Large intestine (tissue), 3 donors: Measurements from ENCODE around the gene SFRP4. TPM values are rescaled to one million over a fixed set of nuclear protein-coding genes. Genes with fewer than 3 reads are reported as not detected.

Source experiments
- DNase-seq, 2 donors: peaks; one replicate each; pipeline versions ENCODE4 v3.0.0 to v3.0.0-alpha.2; 2013
- H3K27ac ChIP-seq: one replicate; pipeline ENCODE4 v1.5.1; 2013; ENCODE audit warnings: low read length
- H3K27me3 ChIP-seq: 2 replicates; pipeline ENCODE4 v1.6.1; 2013; ENCODE audit warnings: low read length; ENCODE audit not compliant: control insufficient read depth, insufficient read depth
- H3K36me3 ChIP-seq: 2 replicates; pipeline ENCODE4 v1.6.1; 2013; ENCODE audit warnings: low read length; ENCODE audit not compliant: control insufficient read depth, insufficient read depth
- H3K4me1 ChIP-seq: one replicate; pipeline ENCODE4 v1.6.1; 2013; ENCODE audit warnings: low read length; ENCODE audit not compliant: control insufficient read depth, insufficient read depth
- H3K4me3 ChIP-seq: one replicate; pipeline ENCODE4 v1.5.1; 2013; ENCODE audit warnings: low read length
- H3K9me3 ChIP-seq: one replicate; pipeline ENCODE4 v1.6.1; 2013; ENCODE audit warnings: mild to moderate bottlenecking, low read depth, low read length, moderate library complexity; ENCODE audit not compliant: control insufficient read depth
- WGBS: methylation state at CpG from one replicate; pipeline ENCODE4 v1.1.5; 2013; ENCODE audit warnings: low lambda C conversion rate; ENCODE audit not compliant: insufficient coverage; 5-methylcytosine and 5-hydroxymethylcytosine counted together
- polyA plus RNA-seq: library from polyadenylated mRNA; unstranded; fragments of 120-200 nt; gene quantifications from one replicate; pipeline ENCODE4 v1.2.1, GENCODE V29; 2013

Gene SFRP4
- polyA plus RNA-seq, 1 donor, result 0.79 TPM

- Histone ChIP-seq H3K27me3 (peaks cover 4% of the 10 kb centered on the region), H3K4me1 (no peaks in the 10 kb centered on the region), H3K27ac (no peak overlapping the region), H3K9me3 (no peaks in the 10 kb centered on the region), H3K4me3 (no peak overlapping the region), H3K36me3 (no peaks in the 10 kb centered on the region)
- WGBS, result 63% methylated on average over 1 of the region's 2 CpGs
- DNase-seq, result no peak
Observed at GRCh38 chr7:37927773-37928444, 11.3 kb upstream of the SFRP4 start.

- Histone ChIP-seq H3K36me3 (no peaks in the 10 kb centered on the region), H3K4me1 (peaks cover 3% of the 10 kb centered on the region), H3K27me3 (peaks cover 17% of the 10 kb centered on the region), H3K4me3 (no peak overlapping the region), H3K9me3 (no peaks in the 10 kb centered on the region), H3K27ac (no peak overlapping the region)
- no CpG with 5 or more reads among the region's 1 CpG for WGBS
- no peak for DNase-seq
Observed at GRCh38 chr7:37925620-37926019, 9.0 kb upstream of the SFRP4 start.

- H3K36me3 ChIP-seq, result no peaks in the 10 kb centered on the region
- H3K4me3 ChIP-seq, result no peak overlapping the region
- H3K27me3 ChIP-seq, result peaks cover 26% of the 10 kb centered on the region
- no peaks in the 10 kb centered on the region for H3K9me3 ChIP-seq
- H3K27ac ChIP-seq, result no peak overlapping the region
- WGBS, result 75% methylated on average over 2 of the region's 3 CpGs
- peaks cover 3% of the 10 kb centered on the region for H3K4me1 ChIP-seq
- no peak for DNase-seq
Observed at GRCh38 chr7:37924491-37925041, 7.9 kb upstream of the SFRP4 start.

- H3K27ac ChIP-seq, result no peak overlapping the region
- no CpG with 5 or more reads among the region's 1 CpG for WGBS
- DNase-seq, result no peak
- H3K36me3 ChIP-seq, result no peaks in the 10 kb centered on the region
- H3K27me3 ChIP-seq, result peaks cover 30% of the 10 kb centered on the region
- H3K9me3 ChIP-seq, result no peaks in the 10 kb centered on the region
- H3K4me1 ChIP-seq, result peaks cover 3% of the 10 kb centered on the region
- no peak overlapping the region for H3K4me3 ChIP-seq
Observed at GRCh38 chr7:37923996-37924395, 7.4 kb upstream of the SFRP4 start.

GRCh38 chr7:37921876-37922275, 5.3 kb upstream of the SFRP4 start:
- no peaks in the 10 kb centered on the region for H3K9me3 ChIP-seq
- peaks cover 3% of the 10 kb centered on the region for H3K4me1 ChIP-seq
- peaks cover 38% of the 10 kb centered on the region for H3K27me3 ChIP-seq
- 67% methylated on average over 3 of the region's 4 CpGs for WGBS
- DNase-seq, result no peak
- no peaks in the 10 kb centered on the region for H3K36me3 ChIP-seq
- no peak overlapping the region for H3K27ac ChIP-seq
- H3K4me3 ChIP-seq, result no peak overlapping the region

- Histone ChIP-seq H3K27me3 (peaks cover 46% of the 10 kb centered on the region), H3K4me3 (peak overlapping the region; percentile 49), H3K27ac (peak overlapping the region; percentile 25), H3K4me1 (peaks cover 6% of the 10 kb centered on the region), H3K36me3 (no peaks in the 10 kb centered on the region), H3K9me3 (no peaks in the 10 kb centered on the region)
- peak in 1 of 2 donors; percentile 64 for DNase-seq
- WGBS, result 0% methylated on average over 2 of the region's 63 CpGs
Observed at GRCh38 chr7:37920849-37921805, 4.5 kb upstream of the SFRP4 start.

GRCh38 chr7:37920305-37920848, 3.8 kb upstream of the SFRP4 start, which contains the start of gene EPDR1:
Gene EPDR1, plus strand, starts transcription at chr7:37920640. Its CDS starts 300 bp downstream, at chr7:37920940.
- WGBS, result no CpG with 5 or more reads among the region's 22 CpGs
- Histone ChIP-seq H3K4me3 (peak within 1 kb of the TSS; percentile 49), H3K27me3 (peaks cover 53% of the 10 kb centered on the region), H3K9me3 (peaks cover 3% of the 10 kb centered on the region), H3K27ac (peak within 1 kb of the TSS; percentile 25), H3K4me1 (peaks cover 9% of the 10 kb centered on the region), H3K36me3 (no peaks in the 10 kb centered on the region)
- DNase-seq, result peak in 1 of 2 donors; percentile 59

GRCh38 chr7:37918526-37918925, 1.9 kb upstream of the SFRP4 start:
- no peak for DNase-seq
- H3K4me3 ChIP-seq, result no peak overlapping the region
- H3K36me3 ChIP-seq, result no peaks in the 10 kb centered on the region
- peaks cover 3% of the 10 kb centered on the region for H3K9me3 ChIP-seq
- H3K4me1 ChIP-seq, result peaks cover 9% of the 10 kb centered on the region
- peaks cover 59% of the 10 kb centered on the region for H3K27me3 ChIP-seq
- 20% methylated on average over 1 of the region's 4 CpGs for WGBS
- H3K27ac ChIP-seq, result no peak overlapping the region

GRCh38 chr7:37916017-37916672, 472 bp downstream of the SFRP4 start:
- peak in 1 of 2 donors; percentile 41 for DNase-seq
- WGBS, result no CpG with 5 or more reads among the region's 57 CpGs

More at GRCh38 chr7:37916017-37916672, 472 bp downstream of the SFRP4 start:
- Histone ChIP-seq H3K9me3 (peaks cover 3% of the 10 kb centered on the region), H3K36me3 (no peaks in the 10 kb centered on the region), H3K27me3 (peaks cover 52% of the 10 kb centered on the region), H3K27ac (no peak overlapping the region), H3K4me3 (peak overlapping the region; percentile 36), H3K4me1 (peaks cover 5% of the 10 kb centered on the region)
